ENCODE results near the gene PSG7. TPM values are rescaled to one million over a fixed set of nuclear protein-coding genes. Genes with fewer than 3 reads are reported as not detected.

PSG7 gene
- total and polyA plus RNA-seq, 10 of the 15 experiments (the other 5 are each of a cell fraction or from before 2014, with no cell fraction given) = not detected

DNA sequence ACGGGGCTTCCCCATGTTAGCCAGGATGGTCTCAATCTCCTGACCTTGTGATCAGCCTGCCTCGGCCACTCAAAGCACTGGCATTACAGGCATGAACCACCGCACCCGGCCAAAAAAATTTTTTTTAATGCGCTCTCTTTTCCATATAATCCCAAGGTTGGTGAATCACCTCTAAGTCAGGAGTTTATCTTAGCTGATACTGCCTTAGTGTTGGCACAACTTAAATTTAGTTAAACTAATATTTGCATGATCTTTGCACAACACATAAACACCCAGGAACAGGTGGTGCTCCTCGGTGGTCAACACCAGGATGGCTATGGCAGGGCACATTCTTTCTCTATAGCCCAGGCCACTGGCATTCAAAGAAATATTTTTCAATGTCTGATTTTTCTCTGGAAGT, 24.1 kb upstream of the PSG7 start:
- no peak overlapping the region for H3K9ac ChIP-seq (ENCODE audit: control insufficient read depth, insufficient read depth, low read length)
- no peaks in the 10 kb centered on the region for H3K4me1 ChIP-seq (ENCODE audit: control insufficient read depth, insufficient read depth, low read length)
- WGBS (ENCODE audit: insufficient coverage, insufficient replicate concordance, low lambda C conversion rate, missing lambda C conversion rate) = 31% methylated on average over 6 of the region's 6 CpGs
- SMC1A ChIA-PET (ENCODE audit: uncharacterized antibody, unreplicated experiment) = no interaction called here
- H3K9me3 ChIP-seq (replicated peaks; ENCODE audit: control insufficient read depth, insufficient read depth, low read length) = no peaks in the 10 kb centered on the region
- BruUV-seq (replicated peaks) = no TSS peak
- FAIRE-seq (no peak), ATAC-seq (no peak), DNase-seq (ENCODE audit: low read depth, low spot score) (no peak)
- POLR2A ChIA-PET = no interaction called here
- H2AFZ ChIP-seq (ENCODE audit: control insufficient read depth, low read depth, low read length) = no peak overlapping the region
- intact Hi-C loops (cut with micrococcal nuclease; ENCODE audit: unreplicated experiment) = no loop called here
- H4K20me1 ChIP-seq (ENCODE audit: control insufficient read depth, insufficient read depth) = no peaks in the 10 kb centered on the region
- no peak overlapping the region for H3K27ac ChIP-seq (ENCODE audit: control insufficient read depth, insufficient read depth)
- no peaks in the 10 kb centered on the region for H3K79me2 ChIP-seq (ENCODE audit: control insufficient read depth, insufficient read depth, low read length)
- H3K4me2 ChIP-seq (ENCODE audit: control insufficient read depth, insufficient read depth) = no peak overlapping the region
- no peak overlapping the region for H3K4me3 ChIP-seq
- H3K36me3 ChIP-seq (ENCODE audit: control insufficient read depth in 2 of 2, insufficient read depth in 2 of 2, low read length in 1 of 2) = no peaks in the 10 kb centered on the region
- in situ Hi-C loops (cut with MboI) = no loop called here
- CTCF ChIA-PET = no interaction called here
- RAD21 ChIA-PET (ENCODE audit: unreplicated experiment) = no interaction called here
- H3K27me3 ChIP-seq (replicated peaks in 1 of 2; ENCODE audit: control insufficient read depth in 2 of 2, insufficient read depth in 2 of 2, low read length in 1 of 2) = no peaks in the 10 kb centered on the region
- TF ChIP-seq MYB (IDR thresholded peaks at IDR 0.05; ENCODE audit: borderline replicate concordance, low read depth, low read length) (no peak), MTA3 (IDR thresholded peaks at IDR 0.05; ENCODE audit: borderline replicate concordance, low read length) (no peak), GATAD2B (conservative IDR thresholded peaks at IDR 0.05; ENCODE audit: low read depth) (no peak), CREM (IDR thresholded peaks at IDR 0.05; ENCODE audit: low read depth) (no peak), YY1 (IDR thresholded peaks at IDR 0.05; ENCODE audit: low read depth, low read length) (no peak), ZNF274 (IDR thresholded peaks at IDR 0.05; ENCODE audit: insufficient read depth, insufficient read length) (no peak), PAX5 (IDR thresholded peaks at IDR 0.05; ENCODE audit: borderline replicate concordance, low read depth, low read length) (no peak), CHD2 (IDR thresholded peaks at IDR 0.05; ENCODE audit: borderline replicate concordance, low read depth, low read length) (no peak), IRF4 (IDR thresholded peaks at IDR 0.05; ENCODE audit: low read depth, low read length) (no peak), EZH2 (IDR thresholded peaks at IDR 0.05; ENCODE audit: borderline replicate concordance, control insufficient read depth, low read depth, low read length) (no peak), POLR2AphosphoS5 (IDR thresholded peaks at IDR 0.05; ENCODE audit: low read length) (no peak), ZSCAN29 (IDR thresholded peaks at IDR 0.05) (no peak)
- TF ChIP-seq, protein P1, sequence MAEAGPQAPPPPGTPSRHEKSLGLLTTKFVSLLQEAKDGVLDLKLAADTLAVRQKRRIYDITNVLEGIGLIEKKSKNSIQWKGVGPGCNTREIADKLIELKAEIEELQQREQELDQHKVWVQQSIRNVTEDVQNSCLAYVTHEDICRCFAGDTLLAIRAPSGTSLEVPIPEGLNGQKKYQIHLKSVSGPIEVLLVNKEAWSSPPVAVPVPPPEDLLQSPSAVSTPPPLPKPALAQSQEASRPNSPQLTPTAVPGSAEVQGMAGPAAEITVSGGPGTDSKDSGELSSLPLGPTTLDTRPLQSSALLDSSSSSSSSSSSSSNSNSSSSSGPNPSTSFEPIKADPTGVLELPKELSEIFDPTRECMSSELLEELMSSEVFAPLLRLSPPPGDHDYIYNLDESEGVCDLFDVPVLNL (IDR thresholded peaks at IDR 0.05; ENCODE audit: low read depth, low read length) = no peak
- TF ChIP-seq, protein P2, sequence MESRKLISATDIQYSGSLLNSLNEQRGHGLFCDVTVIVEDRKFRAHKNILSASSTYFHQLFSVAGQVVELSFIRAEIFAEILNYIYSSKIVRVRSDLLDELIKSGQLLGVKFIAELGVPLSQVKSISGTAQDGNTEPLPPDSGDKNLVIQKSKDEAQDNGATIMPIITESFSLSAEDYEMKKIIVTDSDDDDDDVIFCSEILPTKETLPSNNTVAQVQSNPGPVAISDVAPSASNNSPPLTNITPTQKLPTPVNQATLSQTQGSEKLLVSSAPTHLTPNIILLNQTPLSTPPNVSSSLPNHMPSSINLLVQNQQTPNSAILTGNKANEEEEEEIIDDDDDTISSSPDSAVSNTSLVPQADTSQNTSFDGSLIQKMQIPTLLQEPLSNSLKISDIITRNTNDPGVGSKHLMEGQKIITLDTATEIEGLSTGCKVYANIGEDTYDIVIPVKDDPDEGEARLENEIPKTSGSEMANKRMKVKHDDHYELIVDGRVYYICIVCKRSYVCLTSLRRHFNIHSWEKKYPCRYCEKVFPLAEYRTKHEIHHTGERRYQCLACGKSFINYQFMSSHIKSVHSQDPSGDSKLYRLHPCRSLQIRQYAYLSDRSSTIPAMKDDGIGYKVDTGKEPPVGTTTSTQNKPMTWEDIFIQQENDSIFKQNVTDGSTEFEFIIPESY (IDR thresholded peaks at IDR 0.05) = no peak
- TF ChIP-seq, protein P3, sequence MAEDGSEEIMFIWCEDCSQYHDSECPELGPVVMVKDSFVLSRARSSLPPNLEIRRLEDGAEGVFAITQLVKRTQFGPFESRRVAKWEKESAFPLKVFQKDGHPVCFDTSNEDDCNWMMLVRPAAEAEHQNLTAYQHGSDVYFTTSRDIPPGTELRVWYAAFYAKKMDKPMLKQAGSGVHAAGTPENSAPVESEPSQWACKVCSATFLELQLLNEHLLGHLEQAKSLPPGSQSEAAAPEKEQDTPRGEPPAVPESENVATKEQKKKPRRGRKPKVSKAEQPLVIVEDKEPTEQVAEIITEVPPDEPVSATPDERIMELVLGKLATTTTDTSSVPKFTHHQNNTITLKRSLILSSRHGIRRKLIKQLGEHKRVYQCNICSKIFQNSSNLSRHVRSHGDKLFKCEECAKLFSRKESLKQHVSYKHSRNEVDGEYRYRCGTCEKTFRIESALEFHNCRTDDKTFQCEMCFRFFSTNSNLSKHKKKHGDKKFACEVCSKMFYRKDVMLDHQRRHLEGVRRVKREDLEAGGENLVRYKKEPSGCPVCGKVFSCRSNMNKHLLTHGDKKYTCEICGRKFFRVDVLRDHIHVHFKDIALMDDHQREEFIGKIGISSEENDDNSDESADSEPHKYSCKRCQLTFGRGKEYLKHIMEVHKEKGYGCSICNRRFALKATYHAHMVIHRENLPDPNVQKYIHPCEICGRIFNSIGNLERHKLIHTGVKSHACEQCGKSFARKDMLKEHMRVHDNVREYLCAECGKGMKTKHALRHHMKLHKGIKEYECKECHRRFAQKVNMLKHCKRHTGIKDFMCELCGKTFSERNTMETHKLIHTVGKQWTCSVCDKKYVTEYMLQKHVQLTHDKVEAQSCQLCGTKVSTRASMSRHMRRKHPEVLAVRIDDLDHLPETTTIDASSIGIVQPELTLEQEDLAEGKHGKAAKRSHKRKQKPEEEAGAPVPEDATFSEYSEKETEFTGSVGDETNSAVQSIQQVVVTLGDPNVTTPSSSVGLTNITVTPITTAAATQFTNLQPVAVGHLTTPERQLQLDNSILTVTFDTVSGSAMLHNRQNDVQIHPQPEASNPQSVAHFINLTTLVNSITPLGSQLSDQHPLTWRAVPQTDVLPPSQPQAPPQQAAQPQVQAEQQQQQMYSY (CRISPR knock-in tag; IDR thresholded peaks at IDR 0.05) = no peak
- TF ChIP-seq, protein P4, sequence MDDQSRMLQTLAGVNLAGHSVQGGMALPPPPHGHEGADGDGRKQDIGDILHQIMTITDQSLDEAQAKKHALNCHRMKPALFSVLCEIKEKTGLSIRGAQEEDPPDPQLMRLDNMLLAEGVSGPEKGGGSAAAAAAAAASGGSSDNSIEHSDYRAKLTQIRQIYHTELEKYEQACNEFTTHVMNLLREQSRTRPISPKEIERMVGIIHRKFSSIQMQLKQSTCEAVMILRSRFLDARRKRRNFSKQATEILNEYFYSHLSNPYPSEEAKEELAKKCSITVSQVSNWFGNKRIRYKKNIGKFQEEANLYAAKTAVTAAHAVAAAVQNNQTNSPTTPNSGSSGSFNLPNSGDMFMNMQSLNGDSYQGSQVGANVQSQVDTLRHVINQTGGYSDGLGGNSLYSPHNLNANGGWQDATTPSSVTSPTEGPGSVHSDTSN (IDR thresholded peaks at IDR 0.05; ENCODE audit: insufficient replicate concordance, low read depth, low read length) = no peak
- TF ChIP-seq, protein P5, sequence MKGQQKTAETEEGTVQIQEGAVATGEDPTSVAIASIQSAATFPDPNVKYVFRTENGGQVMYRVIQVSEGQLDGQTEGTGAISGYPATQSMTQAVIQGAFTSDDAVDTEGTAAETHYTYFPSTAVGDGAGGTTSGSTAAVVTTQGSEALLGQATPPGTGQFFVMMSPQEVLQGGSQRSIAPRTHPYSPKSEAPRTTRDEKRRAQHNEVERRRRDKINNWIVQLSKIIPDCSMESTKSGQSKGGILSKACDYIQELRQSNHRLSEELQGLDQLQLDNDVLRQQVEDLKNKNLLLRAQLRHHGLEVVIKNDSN (IDR thresholded peaks at IDR 0.05; ENCODE audit: borderline replicate concordance, extremely low read length, insufficient read depth, low read depth, low read length) = no peak

Data from GM12878 (cell line).